Ascending aorta (tissue), 2 donors: ENCODE data around the gene GALNT15. TPM values are rescaled to one million over a fixed set of nuclear protein-coding genes. Genes with fewer than 3 reads are reported as not detected.

ENCODE experiments used
- DNase-seq, 2 donors: peaks; one replicate each; pipeline ENCODE4 v3.0.0-alpha.2; 2019; ENCODE audit warnings: low spot score in 2 of 2
- H3K27ac ChIP-seq, 2 donors: fragments of 200-600 bp; sonication (generic); one replicate each; pipeline ENCODE4 v1.5.1; 2016 to 2017; ENCODE audit warnings: mild to moderate bottlenecking in 1 of 2
- H3K27me3 ChIP-seq: fragments of 200-600 bp; sonication (generic); one replicate; pipeline ENCODE4 v1.5.1; 2017
- H3K36me3 ChIP-seq, 2 donors: fragments of 200-600 bp; sonication (generic); one replicate each; pipeline ENCODE4 v1.5.1; 2016
- H3K4me1 ChIP-seq, 2 donors: fragments of 200-600 bp; sonication (generic); one replicate each; pipeline ENCODE4 v1.5.1; 2016 to 2017; ENCODE audit warnings: mild to moderate bottlenecking in 1 of 2
- H3K4me3 ChIP-seq, 2 donors: fragments of 200-600 bp; sonication (generic); one replicate each; pipeline ENCODE4 v1.5.1; 2016 to 2017; ENCODE audit warnings: mild to moderate bottlenecking in 1 of 2
- H3K9me3 ChIP-seq, 2 donors: fragments of 200-600 bp; sonication (generic); one replicate each; pipeline ENCODE4 v1.5.1; 2016
- intact Hi-C: fragments of 100-400 bp; cut with DNase I; formaldehyde crosslinking; loops from one replicate; pipeline ENCODE4 v1.15.1; 2023
- total RNA-seq: library from RNA; depleted of rRNA; stranded (reverse); fragments of >200 nt; gene quantifications from one replicate; pipeline ENCODE4 v1.1.0, GENCODE V29; 2016
- TF ChIP-seq, protein P1 (sequence below), 3 experiments: fragments of 200-600 bp in 2 of 3; fragments of 450-650 bp in 1 of 3; sonication (generic) in 2 of 3; IDR thresholded peaks; one replicate each; pipeline ENCODE4 v1.5.1; 2016 to 2019; ENCODE audit warnings: antibody characterized with exemption in 3 of 3, mild to moderate bottlenecking in 1 of 3, moderate library complexity in 1 of 3

Gene GALNT15
- total RNA-seq, 1 donor from 2014 or later, result 222 TPM

DNA sequence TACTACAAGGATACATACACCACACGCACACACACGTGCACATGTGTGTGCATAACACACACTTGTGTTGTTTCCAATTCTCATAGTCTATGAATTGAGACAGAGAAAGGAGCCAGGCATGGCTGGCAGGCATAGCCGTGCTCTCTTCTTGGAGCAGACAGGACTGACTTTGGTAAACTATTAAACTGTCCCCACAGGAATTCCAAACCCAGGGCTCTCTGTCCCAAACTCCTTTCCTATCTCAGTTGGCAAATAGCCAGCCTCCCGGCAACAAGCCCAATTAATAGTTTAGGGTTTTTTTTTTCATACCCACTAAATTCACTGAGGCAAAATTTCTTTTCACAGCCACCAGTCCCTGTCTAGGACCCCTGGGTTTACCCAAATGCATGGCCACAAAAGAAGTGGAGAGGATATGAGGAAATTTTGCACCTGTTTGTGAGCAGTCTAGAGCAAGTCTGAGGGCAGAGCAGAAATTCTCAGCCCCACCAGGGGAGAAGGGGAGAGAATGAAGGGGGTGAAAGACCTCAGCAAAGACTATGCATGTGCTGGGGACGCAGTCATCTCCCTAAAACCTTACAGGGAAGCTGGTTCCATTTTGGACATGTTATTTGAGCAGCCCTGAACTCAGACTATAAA lies 17.8 kb downstream of the GALNT15 start:
- no peak overlapping the region for H3K4me3 ChIP-seq
- TF ChIP-seq, protein P1, sequence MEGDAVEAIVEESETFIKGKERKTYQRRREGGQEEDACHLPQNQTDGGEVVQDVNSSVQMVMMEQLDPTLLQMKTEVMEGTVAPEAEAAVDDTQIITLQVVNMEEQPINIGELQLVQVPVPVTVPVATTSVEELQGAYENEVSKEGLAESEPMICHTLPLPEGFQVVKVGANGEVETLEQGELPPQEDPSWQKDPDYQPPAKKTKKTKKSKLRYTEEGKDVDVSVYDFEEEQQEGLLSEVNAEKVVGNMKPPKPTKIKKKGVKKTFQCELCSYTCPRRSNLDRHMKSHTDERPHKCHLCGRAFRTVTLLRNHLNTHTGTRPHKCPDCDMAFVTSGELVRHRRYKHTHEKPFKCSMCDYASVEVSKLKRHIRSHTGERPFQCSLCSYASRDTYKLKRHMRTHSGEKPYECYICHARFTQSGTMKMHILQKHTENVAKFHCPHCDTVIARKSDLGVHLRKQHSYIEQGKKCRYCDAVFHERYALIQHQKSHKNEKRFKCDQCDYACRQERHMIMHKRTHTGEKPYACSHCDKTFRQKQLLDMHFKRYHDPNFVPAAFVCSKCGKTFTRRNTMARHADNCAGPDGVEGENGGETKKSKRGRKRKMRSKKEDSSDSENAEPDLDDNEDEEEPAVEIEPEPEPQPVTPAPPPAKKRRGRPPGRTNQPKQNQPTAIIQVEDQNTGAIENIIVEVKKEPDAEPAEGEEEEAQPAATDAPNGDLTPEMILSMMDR (IDR thresholded peaks at IDR 0.05), result no peak
- DNase-seq, result no peak
- no peaks in the 10 kb centered on the region for H3K27me3 ChIP-seq
- intact Hi-C loops, result no loop called here
- H3K4me1 ChIP-seq, result no peaks in the 10 kb centered on the region
- peaks cover 19 to 46% of the 10 kb centered on the region in 2 donors for H3K36me3 ChIP-seq
- no peak overlapping the region for H3K27ac ChIP-seq
- no peaks in the 10 kb centered on the region for H3K9me3 ChIP-seq

DNA sequence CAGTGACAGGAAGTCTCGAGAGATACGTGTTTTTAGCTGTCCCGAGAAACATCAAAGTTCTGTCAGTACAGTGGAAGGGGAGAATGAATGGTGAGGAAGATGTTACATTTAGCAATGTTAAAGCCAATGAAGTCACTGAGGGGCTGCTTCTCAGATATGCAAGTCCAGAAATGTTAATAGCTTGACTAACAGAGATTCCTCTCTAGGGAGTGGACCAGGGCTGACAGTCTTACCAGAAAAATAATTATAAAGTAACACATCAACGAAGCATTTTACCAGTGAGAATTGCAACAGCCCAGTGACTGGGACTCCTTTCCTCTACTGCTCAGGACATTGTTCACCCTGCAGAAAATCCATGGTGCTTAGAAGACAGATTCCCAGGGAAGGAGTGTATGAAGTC lies 23.9 kb downstream of the GALNT15 start:
- Histone ChIP-seq H3K27ac (no peak overlapping the region), H3K27me3 (no peaks in the 10 kb centered on the region), H3K9me3 (no peaks in the 10 kb centered on the region), H3K4me1 (no peaks in the 10 kb centered on the region), H3K4me3 (no peak overlapping the region), H3K36me3 (peaks cover 35 to 79% of the 10 kb centered on the region in 2 donors)
- intact Hi-C loops, result no loop called here
- TF ChIP-seq, protein P1 (IDR thresholded peaks at IDR 0.05), result no peak
- DNase-seq, result no peak

DNA sequence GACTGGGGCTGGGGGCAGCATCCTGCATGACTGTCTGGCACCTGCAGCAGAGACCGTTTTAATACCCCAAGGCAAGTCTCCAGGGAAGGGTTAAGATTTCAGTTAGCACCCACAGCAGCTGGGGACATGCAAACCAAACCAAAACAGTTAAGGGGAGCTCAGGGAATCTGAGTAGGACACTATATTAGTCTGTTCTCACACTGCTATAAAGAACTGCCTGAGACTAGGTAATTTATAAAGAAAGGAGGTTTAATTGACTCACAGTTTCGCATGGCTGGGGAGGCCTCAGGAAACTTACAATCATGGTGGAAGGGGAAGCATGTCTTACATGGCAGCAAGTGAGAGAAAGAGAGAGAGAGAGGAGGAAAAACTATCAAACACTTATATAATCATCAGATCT lies 25.3 kb downstream of the GALNT15 start:
- no peak for DNase-seq
- peaks cover 35 to 92% of the 10 kb centered on the region in 2 donors for H3K36me3 ChIP-seq

DNA sequence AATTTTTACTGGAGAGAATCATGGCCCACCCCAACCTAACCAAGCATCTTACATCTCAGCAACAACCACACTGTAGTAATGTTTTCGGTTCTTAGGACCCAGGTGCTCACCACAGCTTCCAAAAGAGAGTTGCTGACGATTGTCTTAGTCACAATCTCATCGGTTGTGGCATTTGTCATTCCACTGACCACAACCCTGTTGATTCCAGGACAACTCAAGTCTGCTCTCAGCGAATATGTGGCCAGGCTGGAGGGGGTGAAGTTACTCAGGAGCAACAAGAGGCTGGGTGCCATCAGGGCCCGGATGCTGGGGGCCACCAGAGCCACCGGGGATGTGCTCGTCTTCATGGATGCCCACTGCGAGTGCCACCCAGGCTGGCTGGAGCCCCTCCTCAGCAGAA lies 25.9 kb downstream of the GALNT15 start:
- no peaks in the 10 kb centered on the region for H3K4me1 ChIP-seq
- no peaks in the 10 kb centered on the region for H3K9me3 ChIP-seq
- H3K27me3 ChIP-seq, result no peaks in the 10 kb centered on the region
- TF ChIP-seq, protein P1 (IDR thresholded peaks at IDR 0.05), result no peak
- intact Hi-C loops, result no loop called here
- peaks cover 35 to 96% of the 10 kb centered on the region in 2 donors for H3K36me3 ChIP-seq
- no peak overlapping the region for H3K27ac ChIP-seq
- no peak for DNase-seq
- H3K4me3 ChIP-seq, result no peak overlapping the region

More for the DNA sequence above, 25.3 kb downstream of the GALNT15 start:
- intact Hi-C loops, result no loop called here
- no peaks in the 10 kb centered on the region for H3K27me3 ChIP-seq
- no peaks in the 10 kb centered on the region for H3K9me3 ChIP-seq
- H3K4me1 ChIP-seq, result no peaks in the 10 kb centered on the region
- no peak overlapping the region for H3K4me3 ChIP-seq
- TF ChIP-seq, protein P1 (IDR thresholded peaks at IDR 0.05), result no peak
- no peak overlapping the region for H3K27ac ChIP-seq

DNA sequence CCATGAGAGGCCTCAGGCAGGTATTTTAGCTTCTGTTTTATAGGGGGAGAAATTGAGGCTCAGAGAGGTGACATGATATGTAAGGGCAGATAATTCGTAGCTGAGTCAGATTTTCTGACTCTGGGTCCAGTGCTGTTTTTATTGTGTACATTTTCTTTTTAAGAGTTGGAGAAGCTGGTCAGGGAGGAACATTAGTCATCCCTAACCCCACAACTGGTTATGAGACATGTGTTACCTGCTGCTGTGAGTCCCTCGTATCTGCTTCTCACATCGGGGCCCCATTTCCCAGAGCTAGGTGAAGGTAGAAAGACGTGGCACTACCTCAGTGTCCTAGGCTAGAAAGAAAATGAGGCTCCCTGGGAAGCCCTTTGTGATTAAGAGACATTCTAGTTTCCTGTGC lies 28.6 kb downstream of the GALNT15 start:
- TF ChIP-seq, protein P1 (IDR thresholded peaks at IDR 0.05), result no peak
- no peak for DNase-seq
- H3K4me1 ChIP-seq, result no peaks in the 10 kb centered on the region
- no peaks in the 10 kb centered on the region for H3K27me3 ChIP-seq
- H3K27ac ChIP-seq, result no peak overlapping the region
- no peak overlapping the region for H3K4me3 ChIP-seq
- intact Hi-C loops, result no loop called here
- peaks cover 12 to 85% of the 10 kb centered on the region in 2 donors for H3K36me3 ChIP-seq
- no peaks in the 10 kb centered on the region for H3K9me3 ChIP-seq
